KBM-7 (cell line): ENCODE results near the gene BRD3OS.

Source experiments
- DNase-seq: peaks from one replicate; pipeline ENCODE4 v3.0.0-alpha.2; 2015
- in situ Hi-C: fragments of 300-500 bp; cut with MboI; formaldehyde crosslinking; loops from 2 replicates; pipeline ENCODE4 v1.14.3; 2020; ENCODE audit warnings: low sequenced_read_pairs, low pct_unique_long_range_greater_than_20kb, mixed read lengths

The BRD3OS gene

GRCh38 chr9:134026981-134027380 is 1.7 kb downstream of the BRD3OS start:
- in situ Hi-C loops = no loop called here
- DNase-seq = no peak

DNA sequence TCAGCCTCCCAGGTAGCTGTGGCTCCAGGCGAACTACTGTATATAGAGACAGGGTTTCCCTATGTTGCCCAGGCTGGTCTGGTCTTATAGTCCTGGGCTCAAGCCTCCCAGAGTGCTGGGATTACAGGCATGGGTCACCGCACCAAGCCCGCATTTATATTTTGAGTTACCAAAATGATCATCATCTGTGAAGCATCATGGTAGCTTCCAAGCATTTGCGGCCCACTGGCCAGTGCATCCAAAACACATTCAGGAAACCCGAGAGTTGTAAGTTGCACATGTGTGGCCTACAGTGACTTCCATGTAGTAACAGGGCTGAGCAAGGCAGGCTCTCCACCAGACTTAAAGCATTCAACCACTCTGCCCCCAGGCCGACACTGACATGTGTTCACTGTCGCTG is 2.3 kb downstream of the BRD3OS start:
- in situ Hi-C loops = no loop called here
- DNase-seq = no peak

DNA sequence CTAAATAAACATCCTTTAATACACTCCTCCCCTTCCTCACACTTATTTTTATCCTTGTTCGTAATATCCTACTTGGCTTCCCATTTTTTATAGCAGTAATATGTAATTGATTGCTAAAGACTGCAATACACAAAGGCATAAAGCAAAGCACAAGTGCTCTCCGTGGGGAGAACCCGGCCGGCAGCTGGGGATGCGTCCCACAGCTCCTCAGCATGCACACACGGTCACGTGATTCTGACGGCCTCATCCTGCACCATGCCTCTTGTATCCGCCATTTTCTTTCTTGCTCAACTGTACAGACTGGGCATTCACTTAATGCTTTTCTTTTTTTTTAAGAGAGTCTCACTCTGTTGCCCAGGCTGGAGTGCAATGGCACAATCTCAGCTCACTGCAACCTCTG is 2.8 kb downstream of the BRD3OS start:
- no peak for DNase-seq
- in situ Hi-C loops = no loop called here

- in situ Hi-C loops = no loop called here
- DNase-seq = no peak
Measured at GRCh38 chr9:134028575-134029247, 3.4 kb downstream of the BRD3OS start.

- no peak for DNase-seq
- in situ Hi-C loops = no loop called here
Measured at GRCh38 chr9:134029248-134030226, 4.3 kb downstream of the BRD3OS start.

DNA sequence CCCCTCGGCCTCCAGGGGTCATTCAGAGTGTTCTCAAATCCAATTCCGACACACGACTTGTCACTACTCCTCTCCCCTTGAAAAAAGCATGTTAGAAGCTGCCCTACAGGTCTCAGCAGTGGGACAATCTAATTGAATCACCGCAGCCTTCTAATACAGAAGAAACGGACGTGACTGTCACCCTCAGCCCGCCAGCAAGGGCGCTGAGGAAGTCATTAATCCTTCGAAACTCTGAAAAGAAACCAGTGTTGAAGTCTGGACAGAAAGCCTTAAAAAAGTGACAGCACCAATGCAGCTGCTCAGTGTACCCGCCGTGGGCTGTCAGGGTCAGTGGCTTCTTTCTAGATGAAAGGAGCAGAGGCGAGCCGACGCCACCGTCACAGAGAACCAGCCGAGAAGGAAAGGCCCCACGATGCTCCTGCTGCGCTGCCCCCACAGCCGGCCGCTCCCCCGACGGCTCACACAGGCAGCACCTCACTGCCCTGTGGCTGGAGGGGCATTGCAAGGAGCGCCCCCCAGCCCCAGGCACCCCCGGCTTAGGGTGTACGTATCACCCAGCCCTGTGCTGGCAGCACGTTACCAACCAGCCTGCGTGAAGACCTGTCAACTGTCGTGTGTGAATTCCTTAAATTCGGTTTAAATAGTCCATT is 5.7 kb downstream of the BRD3OS start:
- no peak for DNase-seq
- in situ Hi-C loops = no loop called here

DNA sequence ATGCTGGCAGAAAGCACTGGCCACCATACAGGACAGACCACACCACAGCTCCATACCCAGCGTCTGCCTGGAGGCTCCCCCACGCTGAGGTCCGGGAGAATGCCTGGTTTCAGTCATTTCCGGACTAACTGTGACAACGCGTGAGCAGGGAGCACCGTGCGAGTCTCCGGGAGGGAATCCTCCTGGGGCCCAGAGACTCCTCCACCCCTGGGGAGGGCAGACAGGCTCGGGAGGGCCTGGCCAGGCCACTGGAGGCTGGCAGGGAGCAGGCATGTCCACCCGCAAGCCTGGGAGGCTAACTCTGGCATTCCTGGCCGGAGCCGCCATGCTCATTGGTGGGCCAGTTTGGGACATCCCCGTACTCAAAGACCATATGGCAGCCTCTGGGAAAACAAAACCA is 6.5 kb downstream of the BRD3OS start:
- DNase-seq = no peak
- in situ Hi-C loops = no loop called here

GRCh38 chr9:134032456-134033222 is 7.4 kb downstream of the BRD3OS start:
- no peak for DNase-seq
- in situ Hi-C loops = no loop called here

DNA sequence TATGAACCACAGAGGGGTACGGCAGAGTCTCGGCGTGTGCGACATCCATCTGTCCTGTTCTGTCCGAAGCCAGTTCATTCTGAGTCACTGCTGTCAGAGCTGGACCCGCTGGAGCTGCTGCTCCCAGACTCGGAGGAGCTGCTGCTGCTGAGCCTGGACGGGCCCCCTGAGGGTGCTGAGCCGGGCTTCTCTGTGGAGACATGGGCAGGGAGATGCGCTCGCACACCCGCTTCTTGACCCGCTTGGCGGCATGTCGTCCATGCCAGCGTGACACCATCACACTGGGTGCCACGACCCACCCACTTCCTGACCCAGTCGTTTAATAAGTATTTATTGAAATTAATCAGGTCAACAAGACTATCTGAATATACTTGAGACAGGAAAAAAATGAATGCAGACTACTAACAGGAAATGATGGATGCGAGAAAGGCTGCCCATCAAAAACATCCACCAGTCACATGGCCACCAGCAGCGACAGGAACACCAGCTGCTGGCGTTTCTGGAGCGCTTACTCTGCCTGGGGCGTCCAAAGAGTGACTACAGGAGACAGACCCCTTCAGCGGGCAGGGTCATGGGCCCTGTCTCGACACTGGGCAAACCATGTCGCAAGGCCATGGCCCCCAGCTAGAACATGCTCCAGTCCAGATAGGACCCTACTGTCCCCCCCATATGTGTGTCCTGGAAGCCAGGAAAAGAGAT is 8.4 kb downstream of the BRD3OS start:
- DNase-seq = no peak
- in situ Hi-C loops = no loop called here

DNA sequence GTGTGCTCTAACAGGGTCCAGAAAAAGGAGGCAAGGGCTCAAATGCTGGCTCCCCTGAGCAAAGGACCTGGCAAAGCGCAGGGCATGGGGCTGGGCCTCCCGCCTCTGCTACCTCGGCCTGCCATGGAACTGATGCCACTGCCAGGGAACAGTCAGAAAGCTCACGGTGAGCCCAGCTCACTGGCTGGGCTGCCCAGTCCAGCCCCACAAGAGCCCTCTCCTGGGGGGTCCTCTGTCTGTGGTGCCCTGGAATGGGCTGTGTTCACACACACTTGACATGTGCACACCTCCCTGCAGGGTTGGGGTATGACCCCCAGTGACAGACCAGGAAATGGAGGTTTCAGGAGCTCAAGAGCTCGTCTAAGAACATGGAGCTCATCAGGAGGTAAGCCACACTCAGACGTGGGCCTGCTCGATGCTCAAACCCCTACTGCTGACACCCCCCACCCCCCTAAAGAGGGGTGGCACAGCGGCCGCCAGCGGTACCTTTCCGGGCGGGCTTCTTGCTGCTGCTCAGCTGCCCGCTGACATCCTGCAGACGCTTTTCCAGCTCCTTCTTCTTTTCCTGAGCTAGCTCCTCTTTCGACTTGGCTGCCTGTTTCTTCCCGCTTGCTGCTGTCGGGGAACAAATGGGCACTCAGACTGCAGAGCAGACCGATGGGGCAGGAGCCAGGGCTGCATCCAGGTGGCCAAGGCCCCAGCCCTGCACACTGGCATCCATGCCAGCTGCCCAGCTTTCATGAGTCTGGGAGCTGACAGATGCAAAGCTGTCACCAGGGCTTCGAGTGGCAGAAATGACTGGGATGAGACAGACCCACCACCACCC is 9.1 kb downstream of the BRD3OS start:
- in situ Hi-C loops = no loop called here
- DNase-seq = no peak

GRCh38 chr9:134035041-134036039 is 10.1 kb downstream of the BRD3OS start:
- in situ Hi-C loops = no loop called here
- DNase-seq = no peak

DNA sequence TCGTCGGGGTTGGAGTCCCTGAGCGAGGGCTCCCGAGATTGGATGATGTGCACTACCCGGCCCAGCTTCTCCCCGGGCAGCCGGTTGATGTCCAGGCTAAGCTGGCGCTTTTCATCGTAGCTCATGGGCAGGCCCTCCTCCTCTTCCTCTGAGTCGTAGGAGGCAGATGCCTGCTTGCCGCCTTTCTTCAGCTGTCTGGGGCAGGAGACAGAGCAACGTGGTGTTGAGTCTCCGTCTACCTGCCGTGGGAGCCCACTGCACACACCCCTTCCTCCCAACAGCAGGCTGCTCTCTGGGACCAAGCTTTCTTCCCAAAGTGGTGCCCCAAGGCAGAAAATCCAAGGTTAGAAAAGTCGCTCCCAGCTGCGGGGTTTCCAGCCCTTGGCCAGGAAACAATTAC is 10.8 kb downstream of the BRD3OS start:
- DNase-seq = no peak
- in situ Hi-C loops = no loop called here

DNA sequence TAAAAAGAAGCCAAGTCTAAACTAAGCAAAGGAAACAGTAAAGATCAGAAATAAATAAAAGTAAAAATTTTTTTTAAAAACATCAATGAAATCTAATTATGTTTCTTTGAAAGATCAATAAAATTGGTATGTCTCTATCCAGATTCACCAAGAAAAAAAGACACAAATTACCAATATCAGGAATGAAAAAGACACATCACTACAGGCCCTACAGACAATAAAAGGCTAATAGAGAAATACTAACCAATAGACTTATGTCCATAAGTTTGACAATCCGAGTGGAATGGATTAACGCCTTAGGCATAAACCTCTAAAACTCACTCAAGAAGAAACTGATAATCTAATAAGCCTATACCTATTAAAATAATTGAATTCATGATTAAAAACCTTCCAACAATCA is 12.4 kb downstream of the BRD3OS start:
- in situ Hi-C loops = no loop called here
- DNase-seq = no peak

- in situ Hi-C loops = no loop called here
- DNase-seq = no peak
Measured at GRCh38 chr9:134039386-134040175, 14.3 kb downstream of the BRD3OS start.

DNA sequence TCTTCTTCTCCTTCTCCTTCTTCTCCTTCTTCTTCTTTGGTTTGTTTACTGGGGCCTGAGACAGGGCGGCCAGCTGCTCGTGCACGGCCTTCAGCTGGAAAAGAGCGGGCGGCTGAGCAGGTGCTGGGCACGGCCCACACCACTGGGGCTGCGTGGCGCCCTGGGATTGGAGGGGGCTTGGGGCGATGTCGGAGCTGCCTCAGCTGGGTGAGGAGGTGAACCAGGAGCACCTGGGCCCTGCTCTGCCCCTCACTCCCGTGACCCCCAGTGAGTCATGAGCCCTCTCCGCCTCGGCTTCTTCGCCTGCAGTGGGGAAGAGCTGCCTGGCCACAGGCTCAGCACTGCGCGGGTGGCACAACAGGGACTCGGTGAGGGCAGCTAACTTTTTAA is 14.9 kb downstream of the BRD3OS start:
- no peak for DNase-seq
- in situ Hi-C loops = no loop called here
